Measurements from ENCODE around the gene PRKCA.

The PRKCA gene

DNA sequence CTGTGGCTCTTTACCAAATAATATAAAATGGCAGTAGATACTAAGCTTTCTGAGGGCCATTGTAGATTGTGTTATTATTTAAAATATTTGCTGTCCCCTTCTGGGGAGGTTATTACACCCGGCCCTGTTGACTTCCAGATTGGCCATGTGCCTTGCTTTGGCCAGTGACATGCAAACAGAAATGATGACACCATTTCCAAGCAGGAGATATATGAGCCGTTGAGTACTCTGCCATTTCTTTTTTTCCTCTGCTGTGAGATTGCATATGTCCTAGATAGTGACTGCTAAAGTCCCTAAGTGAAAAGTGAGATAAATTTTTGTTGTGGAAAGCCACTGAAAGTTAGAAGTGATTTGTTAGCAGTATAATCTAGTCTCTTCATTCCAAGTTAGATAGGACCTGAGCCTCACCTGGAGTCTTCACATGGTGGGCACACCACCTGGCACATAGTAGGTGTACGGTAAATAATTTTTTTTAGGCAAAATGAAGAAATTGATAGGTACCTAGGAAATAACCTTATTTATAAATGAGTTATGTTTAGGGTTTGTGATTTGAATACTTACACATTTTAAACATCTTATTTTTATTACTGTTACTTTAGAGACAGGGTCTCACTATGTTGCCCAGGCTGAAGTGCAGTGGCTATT lies 328.5 kb downstream of the PRKCA start:
- no peak for TF ChIP-seq SIN3A (IDR thresholded peaks at IDR 0.05; ENCODE audit: borderline replicate concordance, insufficient read depth, low read length)
- TF ChIP-seq TAF1 (IDR thresholded peaks at IDR 0.05; ENCODE audit: borderline replicate concordance, insufficient read depth, low read length): no peak
- TF ChIP-seq POLR2AphosphoS5 (IDR thresholded peaks at IDR 0.05; ENCODE audit: low read depth, low read length): no peak
- TF ChIP-seq, protein P1, sequence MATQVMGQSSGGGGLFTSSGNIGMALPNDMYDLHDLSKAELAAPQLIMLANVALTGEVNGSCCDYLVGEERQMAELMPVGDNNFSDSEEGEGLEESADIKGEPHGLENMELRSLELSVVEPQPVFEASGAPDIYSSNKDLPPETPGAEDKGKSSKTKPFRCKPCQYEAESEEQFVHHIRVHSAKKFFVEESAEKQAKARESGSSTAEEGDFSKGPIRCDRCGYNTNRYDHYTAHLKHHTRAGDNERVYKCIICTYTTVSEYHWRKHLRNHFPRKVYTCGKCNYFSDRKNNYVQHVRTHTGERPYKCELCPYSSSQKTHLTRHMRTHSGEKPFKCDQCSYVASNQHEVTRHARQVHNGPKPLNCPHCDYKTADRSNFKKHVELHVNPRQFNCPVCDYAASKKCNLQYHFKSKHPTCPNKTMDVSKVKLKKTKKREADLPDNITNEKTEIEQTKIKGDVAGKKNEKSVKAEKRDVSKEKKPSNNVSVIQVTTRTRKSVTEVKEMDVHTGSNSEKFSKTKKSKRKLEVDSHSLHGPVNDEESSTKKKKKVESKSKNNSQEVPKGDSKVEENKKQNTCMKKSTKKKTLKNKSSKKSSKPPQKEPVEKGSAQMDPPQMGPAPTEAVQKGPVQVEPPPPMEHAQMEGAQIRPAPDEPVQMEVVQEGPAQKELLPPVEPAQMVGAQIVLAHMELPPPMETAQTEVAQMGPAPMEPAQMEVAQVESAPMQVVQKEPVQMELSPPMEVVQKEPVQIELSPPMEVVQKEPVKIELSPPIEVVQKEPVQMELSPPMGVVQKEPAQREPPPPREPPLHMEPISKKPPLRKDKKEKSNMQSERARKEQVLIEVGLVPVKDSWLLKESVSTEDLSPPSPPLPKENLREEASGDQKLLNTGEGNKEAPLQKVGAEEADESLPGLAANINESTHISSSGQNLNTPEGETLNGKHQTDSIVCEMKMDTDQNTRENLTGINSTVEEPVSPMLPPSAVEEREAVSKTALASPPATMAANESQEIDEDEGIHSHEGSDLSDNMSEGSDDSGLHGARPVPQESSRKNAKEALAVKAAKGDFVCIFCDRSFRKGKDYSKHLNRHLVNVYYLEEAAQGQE (IDR thresholded peaks at IDR 0.05; ENCODE audit: insufficient read depth in 1 of 2, low read depth in 2 of 2, low read length in 2 of 2): no peak
- no peak for TF ChIP-seq FOXP2 (optimal IDR thresholded peaks at IDR 0.05; ENCODE audit: borderline replicate concordance, extremely low read depth, extremely low read length, insufficient read depth)

- TF ChIP-seq POLR2AphosphoS5 (IDR thresholded peaks at IDR 0.05; ENCODE audit: low read depth, low read length): no peak
- TF ChIP-seq SIN3A (IDR thresholded peaks at IDR 0.05; ENCODE audit: borderline replicate concordance, insufficient read depth, low read length): no peak
- no peak for TF ChIP-seq TAF1 (IDR thresholded peaks at IDR 0.05; ENCODE audit: borderline replicate concordance, insufficient read depth, low read length)
- TF ChIP-seq, protein P1 (IDR thresholded peaks at IDR 0.05; ENCODE audit: insufficient read depth in 1 of 2, low read depth in 2 of 2, low read length in 2 of 2): no peak
- TF ChIP-seq FOXP2 (optimal IDR thresholded peaks at IDR 0.05; ENCODE audit: borderline replicate concordance, extremely low read depth, extremely low read length, insufficient read depth): no peak
Observed at GRCh38 chr17:66632731-66633130, 330.3 kb downstream of the PRKCA start.

GRCh38 chr17:66633317-66633965 lies 331.0 kb downstream of the PRKCA start:
- TF ChIP-seq SIN3A (IDR thresholded peaks at IDR 0.05; ENCODE audit: borderline replicate concordance, insufficient read depth, low read length): no peak
- TF ChIP-seq TAF1 (IDR thresholded peaks at IDR 0.05; ENCODE audit: borderline replicate concordance, insufficient read depth, low read length): no peak
- no peak for TF ChIP-seq FOXP2 (optimal IDR thresholded peaks at IDR 0.05; ENCODE audit: borderline replicate concordance, extremely low read depth, extremely low read length, insufficient read depth)

DNA sequence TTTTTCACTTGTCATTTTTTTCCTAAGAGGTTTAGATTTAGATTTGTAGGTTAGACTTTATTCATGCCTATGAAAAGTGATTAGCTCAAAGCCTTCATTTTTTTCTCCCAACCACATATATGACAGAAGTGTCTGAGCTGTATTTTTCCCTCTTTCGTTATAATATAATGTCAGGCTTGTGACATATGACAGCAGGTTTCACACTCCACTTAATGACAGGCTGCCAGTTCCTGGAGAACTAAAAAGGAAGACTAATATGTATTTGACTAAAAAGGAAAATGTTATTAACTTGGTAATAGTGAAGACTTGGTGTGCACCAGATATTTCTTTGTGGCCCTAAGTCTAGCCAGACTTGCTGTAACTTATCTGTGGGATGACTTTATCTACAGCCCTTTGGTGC lies 331.8 kb downstream of the PRKCA start:
- TF ChIP-seq, protein P1 (IDR thresholded peaks at IDR 0.05; ENCODE audit: insufficient read depth in 1 of 2, low read depth in 2 of 2, low read length in 2 of 2): no peak
- no peak for TF ChIP-seq FOXP2 (optimal IDR thresholded peaks at IDR 0.05; ENCODE audit: borderline replicate concordance, extremely low read depth, extremely low read length, insufficient read depth)
- TF ChIP-seq POLR2AphosphoS5 (IDR thresholded peaks at IDR 0.05; ENCODE audit: low read depth, low read length): no peak
- no peak for TF ChIP-seq TAF1 (IDR thresholded peaks at IDR 0.05; ENCODE audit: borderline replicate concordance, insufficient read depth, low read length)
- no peak for TF ChIP-seq SIN3A (IDR thresholded peaks at IDR 0.05; ENCODE audit: borderline replicate concordance, insufficient read depth, low read length)

GRCh38 chr17:66635386-66636045 lies 333.1 kb downstream of the PRKCA start:
- TF ChIP-seq, protein P1 (IDR thresholded peaks at IDR 0.05; ENCODE audit: insufficient read depth in 1 of 2, low read depth in 2 of 2, low read length in 2 of 2): no peak
- TF ChIP-seq POLR2AphosphoS5 (IDR thresholded peaks at IDR 0.05; ENCODE audit: low read depth, low read length): no peak
- no peak for TF ChIP-seq FOXP2 (optimal IDR thresholded peaks at IDR 0.05; ENCODE audit: borderline replicate concordance, extremely low read depth, extremely low read length, insufficient read depth)
- TF ChIP-seq SIN3A (IDR thresholded peaks at IDR 0.05; ENCODE audit: borderline replicate concordance, insufficient read depth, low read length): no peak
- no peak for TF ChIP-seq TAF1 (IDR thresholded peaks at IDR 0.05; ENCODE audit: borderline replicate concordance, insufficient read depth, low read length)
